Stimulated activated CD4-positive, alpha-beta T cell treated with anti-CD3 and anti-CD28 coated beads, Interleukin-1b, Interleukin-23, amount 100 ng/mL, for 4 hours (primary cell): ENCODE data around the gene POPDC2.
"Not testable (repeated sequence)": the region's sequence is repeated elsewhere in the genome, so short reads cannot be mapped to it uniquely, and the experiment has no call there.

Experiments
- DNase-seq, 2 donors: peaks; one replicate each; pipeline ENCODE4 v3.0.0-alpha.2; 2020; ENCODE audit warnings: low read depth in 2 of 2

Gene POPDC2

DNA sequence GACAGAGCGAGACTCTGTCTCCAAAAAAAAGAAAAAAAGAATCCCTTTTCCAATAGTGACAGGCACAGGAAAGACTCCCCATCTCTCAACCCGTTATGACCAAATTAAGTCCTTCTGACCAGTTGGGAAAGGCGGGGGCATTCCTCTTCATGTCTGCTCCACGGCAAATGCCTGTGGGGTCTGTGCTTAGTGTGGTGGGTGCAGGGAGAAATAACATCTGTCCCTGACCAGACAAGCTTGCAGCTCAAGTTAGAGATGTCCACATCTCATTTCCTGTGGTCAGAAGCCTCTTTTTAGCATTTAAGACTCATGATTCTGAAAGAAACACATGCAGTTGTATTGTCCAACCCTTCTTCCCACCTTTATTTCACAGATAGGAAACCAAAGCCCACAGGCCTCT is 46.5 kb downstream of the POPDC2 start:
- no peak for DNase-seq

DNA sequence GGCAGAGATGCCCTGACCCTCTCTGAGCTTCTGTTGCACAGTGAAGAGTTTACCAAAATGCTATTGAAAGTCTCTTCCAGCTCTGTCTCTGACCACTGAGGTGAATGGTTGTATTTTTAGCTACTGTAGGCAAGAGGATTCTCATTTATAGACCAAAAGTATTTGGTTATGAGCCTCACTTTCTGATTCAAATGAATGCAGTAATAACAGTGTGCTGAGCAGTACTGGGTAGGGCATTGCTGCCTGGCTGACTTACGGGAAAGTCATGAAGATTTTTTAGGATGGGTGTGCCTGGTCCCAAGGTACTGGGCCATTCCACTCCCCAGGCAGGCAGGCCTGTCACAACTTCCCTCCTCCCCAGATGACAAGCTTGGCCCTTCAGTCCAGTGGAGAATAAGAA is 47.2 kb downstream of the POPDC2 start:
- no peak for DNase-seq

DNA sequence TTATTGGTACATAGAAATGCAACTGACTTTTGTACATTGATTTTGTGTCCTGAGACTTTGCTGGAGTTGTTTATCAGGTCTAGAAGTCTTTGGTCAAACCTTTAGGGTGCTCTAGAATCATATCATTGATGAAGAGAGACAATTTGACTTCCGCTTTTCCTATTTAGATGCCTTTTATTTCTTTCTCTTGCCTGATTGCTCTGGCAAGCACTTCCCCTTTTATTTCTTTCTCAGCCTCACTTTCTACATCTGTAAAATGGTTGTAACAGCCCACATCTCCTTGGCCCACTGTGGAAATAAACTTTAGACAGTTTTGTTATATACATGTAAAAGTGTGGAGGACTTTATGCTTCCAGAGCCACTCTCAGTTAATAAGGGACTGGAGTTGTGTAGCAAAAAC is 48.7 kb downstream of the POPDC2 start:
- DNase-seq: no peak

DNA sequence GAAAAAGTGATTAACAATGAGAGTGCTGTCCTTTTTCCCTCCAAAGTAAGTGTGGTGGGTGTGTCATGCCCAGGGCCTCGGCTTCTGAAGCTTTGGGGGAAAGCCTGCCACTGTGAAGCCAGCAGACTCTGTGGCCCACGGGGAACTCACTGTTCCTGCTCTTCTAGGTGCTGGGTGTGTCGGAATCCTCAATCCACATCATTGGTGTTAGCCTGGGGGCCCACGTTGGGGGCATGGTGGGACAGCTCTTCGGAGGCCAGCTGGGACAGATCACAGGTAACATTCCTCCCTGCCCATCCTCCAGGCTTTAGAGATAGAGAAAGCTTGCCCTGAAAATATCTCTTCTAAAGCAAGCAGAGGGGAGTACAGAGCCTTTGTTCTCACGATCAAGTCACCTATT is 51.1 kb downstream of the POPDC2 start:
- no peak for DNase-seq

DNA sequence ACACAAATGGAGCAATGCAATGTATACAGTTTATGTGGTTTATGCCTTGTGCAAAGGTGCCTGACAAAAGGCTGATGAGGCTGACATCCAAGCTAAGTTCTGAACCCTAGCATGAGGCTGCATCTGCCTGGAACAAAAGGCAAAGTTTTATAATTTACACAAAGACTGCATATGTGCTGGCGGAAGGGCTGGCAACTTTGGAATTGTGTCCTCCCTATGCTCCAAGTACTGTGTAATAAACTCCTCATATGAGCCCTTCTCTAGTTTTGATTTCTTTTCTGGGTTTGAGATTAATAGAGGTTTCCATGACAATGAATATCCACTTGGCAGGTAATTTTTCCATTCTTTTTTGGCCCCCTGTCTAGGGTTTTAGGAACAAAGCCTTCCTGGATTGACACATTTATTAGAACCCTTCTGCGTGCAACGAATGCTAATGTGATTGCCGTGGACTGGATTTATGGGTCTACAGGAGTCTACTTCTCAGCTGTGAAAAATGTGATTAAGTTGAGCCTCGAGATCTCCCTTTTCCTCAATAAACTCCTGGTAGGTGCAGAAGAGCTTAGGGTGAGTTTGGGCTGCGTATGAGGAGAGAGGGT is 51.9 kb downstream of the POPDC2 start:
- no peak for DNase-seq

GRCh38 chr3:119604878-119605277 is 55.5 kb downstream of the POPDC2 start:
- no peak for DNase-seq

- DNase-seq: no peak
These were observed 57.7 kb downstream of the POPDC2 start for GRCh38 chr3:119602676-119603075.

GRCh38 chr3:119601154-119601553 is 59.2 kb downstream of the POPDC2 start:
- no peak for DNase-seq

GRCh38 chr3:119600732-119601131 is 59.7 kb downstream of the POPDC2 start:
- no peak for DNase-seq

DNA sequence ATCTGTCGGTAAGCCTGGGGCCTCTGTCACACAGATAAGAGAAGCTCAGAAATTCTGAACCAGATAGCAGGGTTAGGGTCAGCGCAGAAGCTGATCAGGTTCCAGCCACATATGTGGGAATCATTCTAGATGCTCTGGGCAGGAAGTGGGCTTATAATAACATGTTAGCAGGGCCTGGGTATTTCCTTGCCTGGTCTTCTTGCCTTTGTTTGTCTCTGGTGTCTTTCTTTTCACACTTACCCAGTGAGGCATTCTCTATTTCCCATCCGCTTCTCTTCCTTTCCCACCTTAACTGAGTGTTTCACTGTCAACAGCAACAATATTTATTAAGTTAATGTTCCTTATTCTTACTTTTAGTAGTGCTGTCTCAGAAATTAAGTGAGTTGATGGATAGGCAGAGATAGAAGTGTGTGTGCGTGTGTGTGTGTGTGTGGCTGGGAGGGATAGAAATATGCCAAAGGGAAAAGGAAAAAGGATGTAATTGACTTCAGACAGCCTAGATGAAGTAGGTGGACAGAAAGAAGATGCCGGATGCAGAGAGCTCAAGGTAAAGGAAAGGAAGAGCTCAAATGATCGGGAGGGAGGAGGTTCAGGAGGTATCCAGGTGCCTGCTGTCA is 60.7 kb downstream of the POPDC2 start:
- DNase-seq: no peak

- DNase-seq: no peak
These were observed 61.8 kb downstream of the POPDC2 start for GRCh38 chr3:119598410-119599098.

DNA sequence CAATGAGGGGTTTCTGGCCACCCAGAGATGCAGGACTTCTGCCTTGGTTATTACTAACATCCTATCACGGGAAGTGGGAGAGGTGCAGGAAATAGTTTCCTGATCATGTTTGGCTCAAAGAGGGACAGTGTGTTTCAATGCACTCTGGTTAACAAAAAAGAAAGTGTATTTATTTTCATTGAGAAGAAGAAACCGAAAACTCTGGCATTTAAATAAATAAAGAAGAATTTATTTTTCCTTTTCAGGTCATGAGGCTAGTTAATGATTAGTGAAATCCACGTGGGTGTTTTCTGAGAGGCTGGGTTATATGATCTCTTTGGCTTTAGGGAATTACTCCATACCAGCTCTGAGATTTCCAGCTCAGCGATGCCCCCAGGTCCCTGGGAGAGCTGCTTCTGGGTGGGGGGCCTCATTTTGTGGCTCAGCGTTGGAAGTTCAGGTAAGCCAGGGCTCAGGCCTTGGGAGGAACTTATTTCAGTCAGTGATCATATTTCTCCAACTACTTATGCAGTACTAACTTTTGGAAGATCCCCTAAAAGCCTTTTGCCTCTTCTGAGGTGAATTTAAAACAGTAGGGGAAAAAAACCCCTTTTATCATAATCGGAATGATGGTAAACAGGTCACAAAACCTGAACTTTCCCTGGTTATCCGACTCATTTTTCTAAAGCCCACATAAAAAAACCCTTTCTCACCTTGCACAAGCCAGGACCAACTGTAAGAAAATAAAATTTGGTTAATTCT is 62.7 kb downstream of the POPDC2 start, which contains the start of gene PLA1A:
TSS of gene PLA1A (plus strand) at position 338 of the 741 bp plus-strand sequence. CDS start at position 367, 29 bp downstream.
- no peak for DNase-seq

DNA sequence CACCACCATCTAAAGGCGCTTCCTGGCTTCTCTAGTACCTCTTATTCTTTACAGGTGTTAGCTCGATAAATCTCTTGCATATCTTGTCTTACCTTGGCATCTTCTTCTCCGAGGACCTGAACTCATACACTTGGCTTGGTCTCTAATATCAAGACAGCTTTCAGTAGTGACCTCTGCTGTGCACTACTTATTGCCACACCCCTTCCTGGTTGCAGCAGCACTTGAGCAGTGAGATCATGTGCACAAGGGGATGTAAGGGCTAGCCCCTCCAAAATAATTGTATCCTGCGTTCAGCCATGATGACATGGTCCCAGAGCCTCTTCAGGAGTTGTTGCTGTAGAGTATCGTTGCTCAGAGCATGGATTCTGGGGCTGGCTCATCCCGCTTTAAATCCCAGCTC is 64.0 kb downstream of the POPDC2 start:
- no peak for DNase-seq

DNA sequence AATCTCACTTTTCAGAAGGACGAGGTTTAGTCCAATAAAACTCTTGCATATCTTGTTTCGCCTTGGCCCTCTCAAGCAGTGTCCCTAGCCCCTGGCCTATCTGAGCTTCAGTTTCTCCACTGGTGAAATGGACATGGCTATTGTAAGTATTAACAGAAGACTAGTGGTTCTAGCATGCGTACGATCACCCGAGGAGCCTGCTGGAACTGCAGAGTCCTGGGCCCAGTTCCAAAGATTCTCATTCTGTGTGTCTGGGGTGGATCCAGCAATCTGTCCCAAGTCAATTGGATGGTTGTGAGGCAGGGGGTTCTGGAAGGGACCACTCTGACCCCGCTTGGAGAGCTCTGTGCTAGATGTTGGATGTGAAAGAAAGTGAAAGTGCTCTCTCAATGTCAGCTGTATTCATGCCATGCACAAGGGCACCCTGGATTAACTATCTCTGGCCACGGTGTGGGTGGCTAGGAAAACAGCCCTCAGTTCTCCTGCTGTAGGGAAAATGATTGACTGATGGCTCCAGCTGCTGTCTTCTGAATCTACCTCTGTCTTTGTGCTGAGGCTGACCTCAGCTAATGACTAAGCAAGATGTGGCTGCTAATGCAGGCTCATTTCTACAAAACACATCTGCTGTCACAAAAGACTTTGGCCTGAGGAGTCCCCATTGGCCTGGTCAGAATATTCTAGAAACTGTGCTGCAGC is 64.6 kb downstream of the POPDC2 start:
- no peak for DNase-seq

DNA sequence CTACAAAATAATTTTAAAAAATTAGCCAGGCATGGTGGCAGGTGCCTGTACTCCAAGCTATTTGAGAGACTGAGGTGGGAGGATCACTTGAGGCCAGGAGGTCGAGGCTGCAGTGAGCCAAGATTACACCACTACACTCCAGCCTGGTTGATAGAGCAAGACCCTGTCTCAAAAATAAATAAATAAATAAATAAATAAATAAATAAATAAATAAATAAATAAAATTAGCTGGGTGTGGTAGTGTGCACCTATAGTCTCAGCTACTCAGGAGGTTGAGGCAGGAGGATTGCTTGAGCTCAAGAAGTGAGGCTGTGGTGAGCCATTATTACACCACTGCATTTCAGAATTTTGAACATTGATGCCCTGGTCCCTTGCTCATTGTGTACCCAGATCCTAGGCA is 65.5 kb downstream of the POPDC2 start:
- not testable (repeated sequence) for DNase-seq

GRCh38 chr3:119594066-119594465 is 66.3 kb downstream of the POPDC2 start:
- DNase-seq: no peak

DNA sequence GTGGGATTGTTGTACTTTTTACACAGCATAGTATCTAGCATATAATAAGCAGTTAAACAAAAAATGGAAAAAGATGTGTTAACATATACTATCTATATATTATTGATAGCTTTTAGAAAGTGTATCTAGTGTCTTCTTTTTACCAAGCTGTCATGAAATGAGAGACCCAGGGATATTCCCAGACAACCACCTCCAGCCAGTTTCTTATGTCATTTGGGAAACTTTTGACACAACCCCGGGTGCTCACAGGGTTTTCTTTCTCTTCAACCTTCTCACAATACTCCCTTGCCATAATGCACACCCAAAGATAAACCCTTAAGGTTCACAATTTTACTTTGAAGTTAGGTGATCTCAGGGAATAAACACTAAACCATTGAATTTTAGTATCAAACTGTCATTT is 67.5 kb downstream of the POPDC2 start:
- no peak for DNase-seq
